HG03520 (cell line): Measurements from ENCODE around the gene NPAS3.

Experiments
- ATAC-seq: cut with Tn5 transposase; IDR thresholded peaks from one replicate; pipeline ENCODE4 v1.9.1; 2021; ENCODE audit warnings: mild to moderate bottlenecking, moderate library complexity; ENCODE audit not compliant: unreplicated experiment

NPAS3 gene

GRCh38 chr14:33504246-33505099 lies 565.8 kb downstream of the NPAS3 start:
- ATAC-seq: no peak

- no peak for ATAC-seq
Observed at GRCh38 chr14:33505266-33505962, 566.7 kb downstream of the NPAS3 start.

DNA sequence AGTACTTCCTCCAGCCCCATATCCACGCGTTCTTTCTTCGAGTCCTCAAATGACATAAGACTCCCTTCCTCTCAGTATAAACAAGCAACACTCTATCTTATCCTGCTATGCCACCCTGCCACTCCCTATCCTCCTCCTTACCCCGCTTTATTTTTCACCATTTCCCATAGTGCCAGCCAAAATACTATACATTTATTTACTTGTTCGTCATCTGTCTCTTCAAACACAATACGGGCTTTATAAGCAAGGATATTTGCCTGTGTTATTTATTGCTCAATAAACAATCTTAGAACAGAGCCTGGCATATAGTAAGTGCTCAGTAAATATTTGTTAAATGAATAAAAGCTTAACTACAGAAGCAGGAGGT lies 567.3 kb downstream of the NPAS3 start:
- ATAC-seq: no peak

- no peak for ATAC-seq
Observed at GRCh38 chr14:33508126-33509062, 569.7 kb downstream of the NPAS3 start.

GRCh38 chr14:33509454-33509853 lies 570.8 kb downstream of the NPAS3 start:
- ATAC-seq: no peak

GRCh38 chr14:33510063-33510481 lies 571.4 kb downstream of the NPAS3 start:
- ATAC-seq: no peak

DNA sequence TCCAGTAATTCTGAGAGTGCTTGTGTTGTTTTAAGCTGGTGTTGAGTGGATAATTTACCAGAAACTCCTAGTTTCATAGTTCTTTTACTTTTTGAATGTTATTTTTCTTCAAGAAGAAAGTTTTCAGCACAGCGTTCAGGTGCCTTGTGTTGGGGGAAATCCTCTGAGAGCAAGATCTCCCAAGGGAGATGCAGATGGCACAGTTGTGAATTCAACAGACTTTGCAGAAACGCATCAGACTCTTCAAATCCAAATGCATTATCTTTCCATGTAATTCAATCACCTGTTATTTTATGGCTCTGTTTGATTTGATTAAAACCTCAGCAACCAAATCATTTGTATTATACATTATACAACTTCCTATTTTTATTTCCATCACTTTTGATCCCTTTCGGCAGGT lies 572.3 kb downstream of the NPAS3 start:
- ATAC-seq: no peak

GRCh38 chr14:33511851-33512640 lies 573.4 kb downstream of the NPAS3 start:
- no peak for ATAC-seq

DNA sequence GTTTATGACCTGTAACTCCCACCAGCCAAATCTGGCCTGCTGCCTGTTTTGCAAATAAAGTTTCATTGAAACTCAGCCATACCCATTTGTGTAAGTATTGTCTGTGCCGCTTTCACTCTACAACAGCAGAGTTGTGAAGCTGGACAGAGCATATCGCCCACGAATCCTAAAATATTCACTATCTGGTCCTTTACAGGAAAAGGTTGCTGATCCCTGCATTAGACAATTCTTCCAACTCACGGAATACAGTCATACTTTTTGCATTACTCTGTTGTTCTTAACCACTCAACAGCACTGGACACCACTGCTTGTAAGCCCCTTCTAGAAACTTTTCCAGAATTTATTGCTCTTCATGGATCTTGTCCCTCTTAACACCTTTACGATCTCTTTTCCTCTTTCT lies 576.8 kb downstream of the NPAS3 start:
- no peak for ATAC-seq

- ATAC-seq: no peak
Observed at GRCh38 chr14:33515899-33516298, 577.2 kb downstream of the NPAS3 start.

- no peak for ATAC-seq
Observed at GRCh38 chr14:33516898-33517436, 578.3 kb downstream of the NPAS3 start.

- ATAC-seq: no peak
Observed at GRCh38 chr14:33521192-33521591, 582.5 kb downstream of the NPAS3 start.

DNA sequence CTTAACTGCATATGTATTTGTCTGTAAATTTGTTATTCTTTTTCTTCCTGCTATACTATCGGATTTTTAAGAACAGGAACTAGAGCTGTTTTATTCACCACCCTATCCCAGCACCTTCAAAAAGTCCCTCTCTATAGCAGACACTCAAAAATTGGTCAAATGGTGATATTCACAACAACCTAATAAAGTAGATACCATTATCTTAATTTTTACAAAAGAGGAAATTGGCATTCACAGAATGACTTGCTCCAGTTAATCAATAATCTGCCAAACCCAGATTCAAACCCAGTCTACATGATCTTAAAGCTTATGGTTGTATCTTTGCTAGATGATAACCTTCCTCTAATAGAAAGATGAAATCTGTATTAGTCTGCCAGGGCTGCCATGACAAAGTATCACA lies 585.6 kb downstream of the NPAS3 start:
- ATAC-seq: no peak

GRCh38 chr14:33525626-33526025 lies 586.9 kb downstream of the NPAS3 start:
- ATAC-seq: no peak

DNA sequence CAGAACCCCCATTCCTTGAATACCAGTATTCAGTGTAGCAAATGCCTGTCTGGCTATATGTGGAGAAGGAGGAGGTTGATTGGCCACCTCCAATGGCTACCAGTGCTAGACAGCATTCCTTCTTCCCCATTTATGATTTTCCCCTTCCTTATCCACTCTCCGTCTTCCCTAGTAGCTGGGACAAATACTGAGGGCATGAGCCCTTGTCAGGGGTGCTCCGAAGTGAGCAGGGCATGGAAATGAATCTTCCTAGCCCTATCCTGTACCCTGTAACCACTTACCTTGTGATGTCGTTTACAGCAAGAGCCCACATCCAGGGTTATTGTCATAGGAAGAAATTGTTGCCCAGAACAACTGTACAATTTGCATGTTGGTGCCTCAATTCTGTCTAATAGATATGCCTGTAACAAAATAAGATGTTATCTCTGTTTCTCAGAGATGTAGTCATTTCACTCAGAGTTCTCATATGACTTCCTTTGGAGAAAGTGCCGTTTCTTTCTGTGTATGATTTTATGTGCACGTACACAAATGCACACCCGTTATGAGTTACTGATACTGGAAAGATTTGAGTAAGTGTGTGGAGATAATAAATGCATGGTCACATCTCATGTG lies 588.5 kb downstream of the NPAS3 start:
- no peak for ATAC-seq

DNA sequence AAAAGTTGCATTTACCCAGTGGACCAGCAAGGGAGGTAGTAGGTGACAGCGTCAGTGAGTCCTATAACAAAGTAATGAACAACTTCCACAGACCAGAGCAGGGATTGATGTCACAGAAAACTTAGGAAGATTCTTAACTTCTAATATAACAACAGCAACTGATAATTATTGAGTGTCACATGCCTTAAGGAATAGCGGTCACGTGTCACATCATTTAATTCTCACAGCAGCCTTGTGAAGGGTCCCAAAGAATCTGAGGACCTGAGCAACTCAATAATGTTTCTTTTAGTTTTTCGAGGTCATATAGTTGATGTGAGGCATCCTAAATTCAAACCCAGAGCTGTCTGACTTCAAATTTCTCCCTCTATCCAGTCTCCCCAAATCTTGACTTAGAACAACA lies 590.0 kb downstream of the NPAS3 start:
- ATAC-seq: no peak

DNA sequence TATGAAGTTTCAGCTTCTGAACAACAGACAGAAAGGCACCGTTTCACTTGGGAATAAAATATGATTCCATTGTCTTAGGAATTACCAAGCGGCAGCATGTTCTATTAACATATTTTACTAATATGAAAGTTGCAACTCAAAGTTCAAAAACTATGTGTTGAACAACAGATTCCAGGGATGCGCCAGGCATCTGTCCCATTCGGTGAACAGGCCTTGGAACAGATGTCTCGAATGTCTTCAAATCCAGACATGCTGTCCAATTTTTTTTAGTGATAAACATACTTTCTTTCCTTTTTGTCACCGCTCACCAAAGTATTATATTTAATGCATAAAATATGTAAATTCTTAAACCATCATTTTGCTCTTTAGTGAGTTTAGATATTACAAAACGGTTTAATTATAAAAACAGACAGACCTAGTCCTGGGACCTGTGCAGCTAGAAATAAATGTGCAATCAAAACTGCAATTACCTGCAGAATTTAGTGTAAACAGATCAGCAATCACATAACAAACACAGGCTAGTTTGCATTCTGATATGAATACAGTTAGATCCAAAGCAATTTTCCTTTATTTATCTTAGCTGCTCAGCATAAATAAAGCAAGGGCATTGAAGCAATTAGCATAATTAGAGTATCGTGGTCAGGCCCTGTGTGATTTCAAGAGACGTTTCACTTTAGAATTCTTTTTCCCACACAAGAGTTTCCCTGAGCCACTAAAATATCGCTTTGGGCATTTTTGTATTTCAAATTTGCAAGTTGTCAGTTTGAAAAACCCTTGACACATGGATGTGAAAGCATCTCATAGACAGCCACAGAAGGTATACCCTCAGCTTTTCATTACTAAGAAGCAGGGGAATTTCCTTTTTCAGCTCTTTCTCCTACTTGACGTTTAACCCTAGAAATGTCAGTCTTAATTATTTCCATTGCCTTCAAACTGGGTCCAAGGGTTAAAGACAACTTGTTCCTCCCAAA lies 591.4 kb downstream of the NPAS3 start:
- no peak for ATAC-seq

DNA sequence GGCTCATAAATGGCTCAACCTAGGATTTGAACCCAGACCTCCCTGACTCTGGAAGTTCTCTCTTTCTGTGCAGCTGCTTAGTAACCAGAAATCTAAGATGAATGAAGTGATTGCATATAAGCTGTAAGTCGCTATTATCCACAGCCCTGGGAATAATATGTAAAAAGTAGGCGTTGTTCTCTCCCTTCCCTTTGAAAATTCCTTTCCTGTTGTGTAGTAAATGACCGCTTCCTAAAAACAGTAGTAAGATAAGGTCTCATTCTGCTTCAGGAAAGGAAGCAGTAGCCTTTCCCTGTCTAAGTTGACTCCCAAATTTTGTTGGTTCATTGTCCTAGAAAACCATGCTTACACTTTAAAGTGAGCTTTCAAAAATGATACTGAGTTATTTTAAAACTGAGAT lies 593.9 kb downstream of the NPAS3 start:
- no peak for ATAC-seq

- ATAC-seq: no peak
Observed at GRCh38 chr14:33534104-33534503, 595.4 kb downstream of the NPAS3 start.
